Duodenal mucosa (tissue), 2 donors: ENCODE data around the gene DQX1.
A peak's percentile ranks its signal among the peaks of the same experiment; 100 is the strongest.

Experiments
- H3K27ac ChIP-seq: one replicate; pipeline ENCODE4 v1.7.0; 2013; ENCODE audit warnings: low read depth, low read length
- H3K27me3 ChIP-seq, 2 donors: one replicate each; pipeline ENCODE4 v1.7.0; 2013; ENCODE audit warnings: low read length in 2 of 2, control low read depth in 1 of 2; ENCODE audit not compliant: insufficient read depth in 2 of 2, control insufficient read depth in 1 of 2
- H3K36me3 ChIP-seq, 2 donors: one replicate each; pipeline ENCODE4 v1.7.0; 2013; ENCODE audit warnings: low read length in 2 of 2, control low read depth in 1 of 2; ENCODE audit not compliant: insufficient read depth in 2 of 2, control insufficient read depth in 1 of 2
- H3K4me1 ChIP-seq, 2 donors: one replicate each; pipeline ENCODE4 v1.7.0; 2013; ENCODE audit warnings: low read length in 2 of 2, control low read depth in 1 of 2; ENCODE audit not compliant: insufficient read depth in 2 of 2, control insufficient read depth in 1 of 2
- H3K4me3 ChIP-seq, 2 donors: one replicate each; pipeline ENCODE4 v1.7.0; 2013; ENCODE audit warnings: low read length in 2 of 2, low read depth in 1 of 2
- H3K9ac ChIP-seq, 2 donors: one replicate each; pipeline ENCODE4 v1.7.0; 2013; ENCODE audit warnings: low read length in 2 of 2, low read depth in 1 of 2
- H3K9me3 ChIP-seq, 2 donors: one replicate each; pipeline ENCODE4 v1.7.0; 2013; ENCODE audit warnings: low read length in 2 of 2, control low read depth in 1 of 2; ENCODE audit not compliant: control insufficient read depth in 1 of 2

The DQX1 gene

GRCh38 chr2:74524955-74525716, 895 bp downstream of the DQX1 start:
- H3K4me1 ChIP-seq, result peaks cover 24% of the 10 kb centered on the region in 2 donors
- no peaks in the 10 kb centered on the region for H3K9me3 ChIP-seq
- peaks cover 21 to 41% of the 10 kb centered on the region in 2 donors for H3K36me3 ChIP-seq
- peak overlapping the region; percentile 63 to 77 for H3K9ac ChIP-seq
- peak overlapping the region; percentile 66 to 68 for H3K4me3 ChIP-seq
- no peak overlapping the region for H3K27ac ChIP-seq
- H3K27me3 ChIP-seq, result no peaks in the 10 kb centered on the region

DNA sequence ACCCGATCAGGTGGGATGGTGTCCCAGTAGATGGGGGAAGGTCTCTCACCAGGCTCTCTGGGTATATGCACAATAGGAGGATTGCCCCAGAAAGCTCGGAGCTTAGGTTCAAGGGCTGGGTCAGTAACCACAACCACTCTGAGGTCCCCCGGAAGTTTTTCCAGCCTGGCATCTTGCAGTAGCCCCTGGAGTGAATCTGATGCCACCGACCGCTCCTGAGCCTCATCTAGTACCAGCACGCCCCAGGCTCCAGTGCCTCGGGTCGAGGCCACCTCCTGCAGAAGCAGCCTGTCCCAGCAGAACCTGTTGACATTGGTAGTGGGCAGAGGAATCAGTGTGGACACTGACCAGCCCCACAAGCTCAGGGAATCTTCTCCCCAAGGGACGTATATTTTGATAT, 2.0 kb downstream of the DQX1 start:
- no peak overlapping the region for H3K4me3 ChIP-seq
- H3K9me3 ChIP-seq, result no peaks in the 10 kb centered on the region

DNA sequence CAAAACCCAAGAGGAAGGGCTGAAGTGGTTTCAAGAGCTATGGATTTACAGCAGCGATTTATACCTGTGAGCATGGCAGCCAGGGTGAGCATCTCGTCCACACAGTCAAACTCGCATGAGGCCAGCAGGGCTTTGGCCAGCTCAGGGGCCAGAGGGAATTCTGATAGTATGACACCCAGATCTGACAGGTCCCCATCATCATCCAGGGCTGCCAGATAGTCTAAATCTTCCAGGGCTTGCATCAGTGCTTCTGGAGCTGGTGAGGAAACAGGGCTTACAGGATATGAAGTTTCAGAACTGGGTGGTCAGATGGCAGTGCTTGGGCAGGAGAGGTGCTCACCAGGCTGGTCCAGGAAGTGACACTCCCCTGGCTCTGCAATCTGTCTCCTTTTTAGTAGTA, 3.5 kb downstream of the DQX1 start:
- H3K27ac ChIP-seq, result no peak overlapping the region
- no peak overlapping the region for H3K9ac ChIP-seq
- no peaks in the 10 kb centered on the region for H3K9me3 ChIP-seq
- peaks cover 9 to 13% of the 10 kb centered on the region in 2 donors for H3K4me1 ChIP-seq
- peaks cover 13 to 49% of the 10 kb centered on the region in 2 donors for H3K36me3 ChIP-seq
- peaks cover 15 to 21% of the 10 kb centered on the region in 2 donors for H3K27me3 ChIP-seq
- H3K4me3 ChIP-seq, result no peak overlapping the region

More for the DNA sequence above, 2.0 kb downstream of the DQX1 start:
- Histone ChIP-seq H3K27me3 (peaks cover 6% of the 10 kb centered on the region in 2 donors), H3K4me1 (peaks cover 22 to 24% of the 10 kb centered on the region in 2 donors), H3K27ac (no peak overlapping the region), H3K9ac (no peak overlapping the region), H3K36me3 (peaks cover 21 to 49% of the 10 kb centered on the region in 2 donors)

DNA sequence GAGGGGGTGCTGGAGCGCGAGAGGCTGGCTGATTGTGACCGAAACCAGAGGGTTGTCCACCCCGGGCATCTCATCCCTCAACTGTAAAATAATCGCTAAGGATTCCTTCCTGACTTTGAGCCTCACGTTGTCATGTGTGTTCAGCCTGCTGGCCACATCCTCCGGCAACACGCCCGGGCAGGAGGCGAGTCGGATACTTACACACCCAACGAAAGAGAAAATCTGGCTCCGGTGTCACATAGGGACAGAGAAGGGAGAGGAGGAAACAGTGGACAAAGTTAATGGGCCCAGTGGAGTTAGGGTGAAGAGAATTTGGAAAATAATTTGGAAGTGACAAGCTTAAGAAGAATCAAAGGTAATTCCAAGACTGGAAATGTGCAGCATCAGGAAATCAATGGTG, 9.4 kb downstream of the DQX1 start:
- Histone ChIP-seq H3K4me3 (peak overlapping the region; percentile 30 to 50), H3K4me1 (peaks cover 6 to 24% of the 10 kb centered on the region in 2 donors), H3K9me3 (no peaks in the 10 kb centered on the region), H3K36me3 (peaks cover 5 to 25% of the 10 kb centered on the region in 2 donors), H3K9ac (no peak overlapping the region), H3K27me3 (peaks cover 61 to 76% of the 10 kb centered on the region in 2 donors), H3K27ac (no peak overlapping the region)

DNA sequence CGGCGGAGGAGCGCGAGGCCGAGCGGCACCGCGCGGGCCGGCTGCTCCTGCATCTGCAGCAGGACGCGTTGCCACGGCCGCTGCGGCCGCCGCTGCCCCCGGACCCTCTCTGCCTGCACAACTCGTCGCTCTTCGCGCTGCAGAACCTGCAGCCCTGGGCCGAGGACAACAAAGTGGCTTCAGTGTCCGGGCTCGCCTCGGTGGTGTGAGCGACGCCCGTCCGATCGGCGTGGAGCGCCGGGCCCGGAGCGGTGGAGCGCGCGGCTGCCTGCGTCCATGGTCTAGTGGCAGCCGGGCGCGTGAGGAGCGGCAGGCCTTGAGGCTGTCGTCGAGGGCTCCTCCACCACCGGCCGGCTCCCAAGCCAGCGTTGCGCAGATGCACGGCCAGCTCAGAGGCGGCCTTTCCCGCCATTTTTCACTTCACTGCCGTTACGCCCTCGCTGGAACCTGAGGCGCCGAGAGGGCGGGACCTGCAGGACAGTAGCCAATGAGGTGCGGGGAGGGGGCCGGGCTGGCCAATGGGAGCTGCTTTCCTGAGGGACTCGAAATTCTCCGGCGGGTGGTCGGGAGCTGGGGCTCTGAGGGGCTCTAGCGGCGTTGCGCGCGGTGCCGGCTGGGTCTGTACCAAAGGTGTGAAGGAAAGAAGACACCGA, 9.9 kb downstream of the DQX1 start:
- H3K27me3 ChIP-seq, result peaks cover 67 to 82% of the 10 kb centered on the region in 2 donors
- H3K27ac ChIP-seq, result no peak overlapping the region
- H3K9me3 ChIP-seq, result no peaks in the 10 kb centered on the region
- peaks cover 6 to 24% of the 10 kb centered on the region in 2 donors for H3K4me1 ChIP-seq
- peaks cover 5 to 23% of the 10 kb centered on the region in 2 donors for H3K36me3 ChIP-seq
- H3K4me3 ChIP-seq, result peak overlapping the region; percentile 30 to 50
- no peak overlapping the region for H3K9ac ChIP-seq

DNA sequence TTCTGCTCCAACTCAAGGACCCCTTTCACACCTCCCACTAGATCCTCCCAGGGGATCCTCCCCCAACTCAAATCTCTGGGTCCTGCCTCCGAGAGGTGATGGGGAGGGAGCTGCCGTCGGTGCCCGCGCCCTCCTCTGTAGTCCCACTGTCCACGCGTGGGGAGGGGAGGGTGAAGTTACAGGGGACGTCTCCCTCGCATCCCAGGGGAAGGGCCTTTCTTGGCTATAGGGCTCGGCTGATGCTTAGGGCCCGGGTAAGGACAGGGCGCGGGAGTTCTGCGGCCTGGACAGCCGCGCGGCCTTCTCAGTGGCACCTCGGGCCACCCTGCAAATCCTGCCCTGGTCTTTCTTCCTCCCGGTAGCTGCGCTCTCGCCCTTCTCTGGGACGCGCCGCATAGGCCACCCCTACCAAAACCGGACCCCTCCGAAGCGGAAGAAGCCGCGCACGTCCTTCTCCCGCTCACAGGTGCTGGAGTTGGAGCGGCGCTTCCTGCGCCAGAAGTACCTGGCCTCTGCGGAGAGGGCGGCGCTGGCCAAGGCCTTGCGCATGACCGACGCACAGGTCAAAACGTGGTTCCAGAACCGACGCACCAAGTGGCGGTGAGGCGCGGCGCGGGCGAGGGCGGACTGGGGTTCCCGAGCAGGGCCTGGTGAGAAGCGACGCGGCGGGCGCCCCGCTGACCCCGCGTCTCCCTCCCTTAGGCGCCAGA, 10.6 kb downstream of the DQX1 start:
- no peak overlapping the region for H3K9ac ChIP-seq
- H3K36me3 ChIP-seq, result peaks cover 5 to 18% of the 10 kb centered on the region in 2 donors
- H3K9me3 ChIP-seq, result no peaks in the 10 kb centered on the region
- H3K4me3 ChIP-seq, result peak overlapping the region; percentile 15 to 50
- peaks cover 69 to 87% of the 10 kb centered on the region in 2 donors for H3K27me3 ChIP-seq
- H3K4me1 ChIP-seq, result peaks cover 6 to 24% of the 10 kb centered on the region in 2 donors
- H3K27ac ChIP-seq, result no peak overlapping the region

- Histone ChIP-seq H3K36me3 (peaks cover 5 to 10% of the 10 kb centered on the region in 2 donors), H3K4me3 (peak within 1 kb of the TSS in 1 of 2 donors; percentile 15), H3K9ac (no peak within 1 kb of the TSS), H3K27me3 (peaks cover 69 to 93% of the 10 kb centered on the region in 2 donors), H3K4me1 (peaks cover 6 to 24% of the 10 kb centered on the region in 2 donors), H3K9me3 (no peaks in the 10 kb centered on the region), H3K27ac (no peak within 1 kb of the TSS)
Observed at GRCh38 chr2:74514368-74515270, 11.4 kb downstream of the DQX1 start, which contains the start of gene TLX2. Gene TLX2 (plus strand): TSS chr2:74514450. CDS start chr2:74514807, 357 bp downstream.

- H3K4me1 ChIP-seq, result peaks cover 6 to 24% of the 10 kb centered on the region in 2 donors
- H3K9ac ChIP-seq, result no peak overlapping the region
- no peak overlapping the region for H3K27ac ChIP-seq
- no peaks in the 10 kb centered on the region for H3K9me3 ChIP-seq
- peaks cover 61 to 85% of the 10 kb centered on the region in 2 donors for H3K27me3 ChIP-seq
- peaks cover 5% of the 10 kb centered on the region in 2 donors for H3K36me3 ChIP-seq
- H3K4me3 ChIP-seq, result no peak overlapping the region
Observed at GRCh38 chr2:74513605-74514367, 12.2 kb downstream of the DQX1 start.
